KMS-11 (cell line): ENCODE measurements around the gene FAM120B.

ENCODE experiments used
- H2AFZ ChIP-seq: fragments of 200-600 bp; sonication (generic); 2 replicates; pipeline ENCODE4 v1.6.1; 2016; ENCODE audit warnings: antibody characterized with exemption, mixed run types, low read depth
- H3K27ac ChIP-seq: fragments of 200-600 bp; sonication (generic); 2 replicates; pipeline ENCODE4 v1.6.1; 2016; ENCODE audit warnings: mild to moderate bottlenecking, mixed run types
- H3K27me3 ChIP-seq: fragments of 200-600 bp; sonication (generic); 2 replicates; pipeline ENCODE4 v1.6.1; 2017; ENCODE audit warnings: mild to moderate bottlenecking, low read depth, mixed run types, moderate library complexity; ENCODE audit not compliant: insufficient read depth
- H3K36me3 ChIP-seq: fragments of 200-600 bp; sonication (generic); 2 replicates; pipeline ENCODE4 v1.6.1; 2017; ENCODE audit warnings: mild to moderate bottlenecking, mixed run types; ENCODE audit not compliant: insufficient read depth
- H3K4me1 ChIP-seq: fragments of 200-600 bp; sonication (generic); 2 replicates; pipeline ENCODE4 v1.6.1; 2016; ENCODE audit warnings: mild to moderate bottlenecking, low read depth, mixed run types; ENCODE audit not compliant: poor library complexity, severe bottlenecking
- H3K4me2 ChIP-seq: fragments of 200-600 bp; sonication (generic); 2 replicates; pipeline ENCODE4 v1.7.0; 2016; ENCODE audit warnings: mild to moderate bottlenecking, mixed run types
- H3K4me3 ChIP-seq: fragments of 200-600 bp; sonication (generic); IDR thresholded peaks from 2 replicates; pipeline ENCODE4 v1.6.1; 2017; ENCODE audit warnings: low read depth, low read length, mixed read lengths; ENCODE audit not compliant: insufficient read depth
- H3K79me2 ChIP-seq: fragments of 200-600 bp; sonication (generic); 2 replicates; pipeline ENCODE4 v1.6.1; 2016; ENCODE audit warnings: low read depth, mixed run types; ENCODE audit not compliant: insufficient read depth
- H3K9ac ChIP-seq: fragments of 200-600 bp; sonication (generic); 2 replicates; pipeline ENCODE4 v1.6.1; 2016; ENCODE audit warnings: mild to moderate bottlenecking, mixed run types
- H4K20me1 ChIP-seq: fragments of 200-600 bp; sonication (generic); 2 replicates; pipeline ENCODE4 v1.6.1; 2016; ENCODE audit warnings: mild to moderate bottlenecking, mixed run types; ENCODE audit not compliant: insufficient read depth
- CTCF ChIP-seq: fragments of 200-600 bp; sonication (generic); conservative IDR thresholded peaks from 2 replicates; pipeline ENCODE4 v1.6.1; 2017; ENCODE audit warnings: low read depth, mild to moderate bottlenecking, antibody characterized with exemption, low read length, moderate library complexity, mixed read lengths

The FAM120B gene

GRCh38 chr6:170434117-170434820, 127.7 kb downstream of the FAM120B start:
- H3K4me1 ChIP-seq: no peaks in the 10 kb centered on the region
- no peak for TF ChIP-seq CTCF
- no peak overlapping the region for H3K9ac ChIP-seq
- no peak overlapping the region for H3K4me3 ChIP-seq
- H3K36me3 ChIP-seq: no peaks in the 10 kb centered on the region
- no peaks in the 10 kb centered on the region for H4K20me1 ChIP-seq
- no peaks in the 10 kb centered on the region for H3K27me3 ChIP-seq
- no peak overlapping the region for H2AFZ ChIP-seq
- no peak overlapping the region for H3K4me2 ChIP-seq
- no peak overlapping the region for H3K27ac ChIP-seq
- H3K79me2 ChIP-seq: no peaks in the 10 kb centered on the region

- TF ChIP-seq CTCF: no peak
- Histone ChIP-seq H3K4me3 (no peak overlapping the region), H4K20me1 (no peaks in the 10 kb centered on the region), H2AFZ (no peak overlapping the region), H3K9ac (no peak overlapping the region), H3K27ac (no peak overlapping the region), H3K27me3 (no peaks in the 10 kb centered on the region), H3K36me3 (no peaks in the 10 kb centered on the region), H3K79me2 (no peaks in the 10 kb centered on the region), H3K4me1 (no peaks in the 10 kb centered on the region), H3K4me2 (no peak overlapping the region)
Observed at GRCh38 chr6:170434821-170435155, 128.2 kb downstream of the FAM120B start.

GRCh38 chr6:170435766-170436165, 129.2 kb downstream of the FAM120B start:
- Histone ChIP-seq H3K27ac (no peak overlapping the region), H3K79me2 (no peaks in the 10 kb centered on the region), H3K9ac (no peak overlapping the region), H3K4me3 (no peak overlapping the region), H4K20me1 (no peaks in the 10 kb centered on the region), H3K36me3 (no peaks in the 10 kb centered on the region), H3K27me3 (no peaks in the 10 kb centered on the region), H3K4me2 (no peak overlapping the region), H3K4me1 (no peaks in the 10 kb centered on the region), H2AFZ (no peak overlapping the region)
- no peak for TF ChIP-seq CTCF

- Histone ChIP-seq H3K4me2 (no peak overlapping the region), H2AFZ (no peak overlapping the region), H4K20me1 (no peaks in the 10 kb centered on the region), H3K27ac (no peak overlapping the region), H3K79me2 (no peaks in the 10 kb centered on the region), H3K27me3 (no peaks in the 10 kb centered on the region), H3K4me3 (no peak overlapping the region), H3K36me3 (no peaks in the 10 kb centered on the region), H3K4me1 (no peaks in the 10 kb centered on the region), H3K9ac (no peak overlapping the region)
- TF ChIP-seq CTCF: no peak
Observed at GRCh38 chr6:170436209-170436809, 129.8 kb downstream of the FAM120B start.
